PFSK-1 (cell line): ENCODE measurements around the gene TNP2.

ENCODE experiments used
- FOXP2 ChIP-seq: optimal IDR thresholded peaks from 2 replicates; pipeline ENCODE3; 2011; ENCODE audit warnings: borderline replicate concordance, control low read depth, inconsistent platforms; ENCODE audit not compliant: insufficient read depth; ENCODE audit errors: extremely low read length, extremely low read depth
- POLR2AphosphoS5 ChIP-seq: IDR thresholded peaks from 2 replicates; pipeline ENCODE4 v1.6.1; 2012; ENCODE audit warnings: low read depth, mild to moderate bottlenecking, control low read depth, low read length, moderate library complexity
- SIN3A ChIP-seq: IDR thresholded peaks from 2 replicates; pipeline ENCODE4 v1.6.1; 2012; ENCODE audit warnings: mild to moderate bottlenecking, low read length, moderate library complexity, borderline replicate concordance; ENCODE audit not compliant: insufficient read depth
- TAF1 ChIP-seq: IDR thresholded peaks from 2 replicates; pipeline ENCODE4 v1.6.1; 2012; ENCODE audit warnings: low read length, control low read depth, borderline replicate concordance; ENCODE audit not compliant: insufficient read depth
- TF ChIP-seq, protein P1 (sequence below), 2 experiments: IDR thresholded peaks; 2 replicates each; pipeline versions ENCODE4 v1.6.1 to v1.8.0; 2011 to 2012; ENCODE audit warnings: low read depth in 2 of 2, low read length in 2 of 2, control low read depth in 1 of 2, inconsistent platforms in 1 of 2, mild to moderate bottlenecking in 1 of 2, moderate library complexity in 1 of 2; ENCODE audit not compliant: insufficient read depth in 1 of 2

Gene TNP2

DNA sequence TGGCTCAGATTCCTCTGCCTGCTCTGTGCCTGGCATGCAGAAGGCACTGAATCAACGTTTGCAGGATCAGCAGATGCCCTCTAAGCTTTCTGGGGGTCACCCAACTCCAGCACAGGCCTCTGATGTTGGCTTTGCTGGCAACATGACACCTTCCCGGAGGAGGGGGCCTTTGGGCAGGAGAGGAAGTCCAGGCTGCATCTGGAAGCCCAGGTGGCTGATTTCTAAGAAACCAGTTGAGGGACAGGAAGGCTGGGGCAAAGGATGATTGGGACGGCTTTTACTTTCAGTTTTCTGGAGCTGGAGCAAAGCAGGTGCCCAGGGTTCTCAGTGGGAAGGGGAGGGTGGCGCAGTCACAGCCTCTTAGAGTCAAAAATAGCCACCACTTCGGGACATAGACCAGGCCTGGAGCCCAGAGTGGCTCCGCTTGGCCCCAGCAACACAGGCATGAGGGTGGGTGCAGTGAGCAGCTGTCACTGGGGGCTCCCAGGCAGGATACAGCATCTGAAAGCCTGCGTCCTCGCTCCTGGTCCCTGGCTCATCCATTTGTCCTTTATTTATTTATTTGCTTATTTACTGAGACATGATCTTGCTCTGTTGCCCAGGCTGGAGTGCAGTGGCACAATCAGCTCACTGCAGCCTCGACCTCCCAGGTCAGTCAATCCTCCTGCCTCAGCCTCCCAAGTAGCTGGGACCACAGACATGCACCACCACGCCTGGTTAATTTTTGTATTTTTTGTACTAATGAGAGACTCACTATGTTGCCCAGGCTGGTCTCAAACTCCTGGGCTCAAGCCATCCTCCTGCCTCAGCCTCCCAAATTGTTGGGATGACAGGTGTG, 28.3 kb downstream of the TNP2 start:
- TF ChIP-seq, protein P1, sequence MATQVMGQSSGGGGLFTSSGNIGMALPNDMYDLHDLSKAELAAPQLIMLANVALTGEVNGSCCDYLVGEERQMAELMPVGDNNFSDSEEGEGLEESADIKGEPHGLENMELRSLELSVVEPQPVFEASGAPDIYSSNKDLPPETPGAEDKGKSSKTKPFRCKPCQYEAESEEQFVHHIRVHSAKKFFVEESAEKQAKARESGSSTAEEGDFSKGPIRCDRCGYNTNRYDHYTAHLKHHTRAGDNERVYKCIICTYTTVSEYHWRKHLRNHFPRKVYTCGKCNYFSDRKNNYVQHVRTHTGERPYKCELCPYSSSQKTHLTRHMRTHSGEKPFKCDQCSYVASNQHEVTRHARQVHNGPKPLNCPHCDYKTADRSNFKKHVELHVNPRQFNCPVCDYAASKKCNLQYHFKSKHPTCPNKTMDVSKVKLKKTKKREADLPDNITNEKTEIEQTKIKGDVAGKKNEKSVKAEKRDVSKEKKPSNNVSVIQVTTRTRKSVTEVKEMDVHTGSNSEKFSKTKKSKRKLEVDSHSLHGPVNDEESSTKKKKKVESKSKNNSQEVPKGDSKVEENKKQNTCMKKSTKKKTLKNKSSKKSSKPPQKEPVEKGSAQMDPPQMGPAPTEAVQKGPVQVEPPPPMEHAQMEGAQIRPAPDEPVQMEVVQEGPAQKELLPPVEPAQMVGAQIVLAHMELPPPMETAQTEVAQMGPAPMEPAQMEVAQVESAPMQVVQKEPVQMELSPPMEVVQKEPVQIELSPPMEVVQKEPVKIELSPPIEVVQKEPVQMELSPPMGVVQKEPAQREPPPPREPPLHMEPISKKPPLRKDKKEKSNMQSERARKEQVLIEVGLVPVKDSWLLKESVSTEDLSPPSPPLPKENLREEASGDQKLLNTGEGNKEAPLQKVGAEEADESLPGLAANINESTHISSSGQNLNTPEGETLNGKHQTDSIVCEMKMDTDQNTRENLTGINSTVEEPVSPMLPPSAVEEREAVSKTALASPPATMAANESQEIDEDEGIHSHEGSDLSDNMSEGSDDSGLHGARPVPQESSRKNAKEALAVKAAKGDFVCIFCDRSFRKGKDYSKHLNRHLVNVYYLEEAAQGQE (IDR thresholded peaks at IDR 0.05; ENCODE audit: insufficient read depth in 1 of 2, low read depth in 2 of 2, low read length in 2 of 2), result no peak
- TF ChIP-seq FOXP2 (no peak), TAF1 (no peak), SIN3A (no peak), POLR2AphosphoS5 (no peak)

DNA sequence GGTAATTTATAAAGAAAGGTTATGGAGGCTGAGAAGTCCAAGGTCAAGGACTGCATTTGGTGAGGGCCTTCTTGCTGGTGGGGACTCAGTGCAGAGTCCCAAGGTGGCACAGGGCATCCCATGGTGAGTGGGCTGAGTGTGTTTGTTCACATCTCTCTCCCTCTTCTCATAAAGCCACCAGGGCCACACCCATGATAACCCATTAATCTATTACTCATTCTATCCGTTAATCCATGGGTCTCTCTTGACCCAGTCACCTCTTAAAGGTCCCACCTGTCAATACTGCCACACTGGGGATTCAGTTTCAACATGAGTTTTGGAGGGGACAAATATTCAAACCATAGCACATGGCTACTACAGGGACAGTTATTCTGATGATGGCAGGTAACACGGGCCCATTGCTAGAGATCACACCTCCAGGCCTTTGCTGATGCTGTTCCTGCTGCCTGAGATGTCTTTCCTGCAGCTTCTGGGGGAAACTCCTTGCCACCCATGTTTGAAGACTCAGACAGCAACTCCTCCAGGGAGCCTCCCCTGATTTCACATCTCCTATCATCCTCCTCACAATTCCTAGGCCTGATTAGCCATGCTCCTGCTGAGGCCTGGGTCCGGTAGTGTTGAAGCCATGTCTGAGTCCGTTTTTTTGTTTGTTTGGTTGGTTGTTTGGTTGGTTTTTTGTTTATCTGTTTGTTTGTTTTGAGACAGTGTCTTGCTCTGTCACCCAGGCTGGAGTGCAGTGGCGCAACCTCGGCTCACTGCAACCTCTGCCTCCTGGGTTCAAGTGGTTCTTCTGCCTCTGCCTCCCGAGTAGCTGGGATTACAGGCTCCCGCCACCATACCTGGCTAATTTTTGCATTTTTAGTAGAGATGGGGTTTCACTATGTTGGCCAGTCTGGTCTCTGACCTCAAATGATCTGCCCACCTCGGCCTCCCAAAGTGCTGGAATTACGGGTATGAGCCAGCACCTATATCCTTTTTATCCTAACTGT, 29.2 kb downstream of the TNP2 start:
- TF ChIP-seq, protein P1 (IDR thresholded peaks at IDR 0.05; ENCODE audit: insufficient read depth in 1 of 2, low read depth in 2 of 2, low read length in 2 of 2), result no peak
- TF ChIP-seq TAF1, result no peak
- no peak for TF ChIP-seq FOXP2
- no peak for TF ChIP-seq POLR2AphosphoS5
- no peak for TF ChIP-seq SIN3A

DNA sequence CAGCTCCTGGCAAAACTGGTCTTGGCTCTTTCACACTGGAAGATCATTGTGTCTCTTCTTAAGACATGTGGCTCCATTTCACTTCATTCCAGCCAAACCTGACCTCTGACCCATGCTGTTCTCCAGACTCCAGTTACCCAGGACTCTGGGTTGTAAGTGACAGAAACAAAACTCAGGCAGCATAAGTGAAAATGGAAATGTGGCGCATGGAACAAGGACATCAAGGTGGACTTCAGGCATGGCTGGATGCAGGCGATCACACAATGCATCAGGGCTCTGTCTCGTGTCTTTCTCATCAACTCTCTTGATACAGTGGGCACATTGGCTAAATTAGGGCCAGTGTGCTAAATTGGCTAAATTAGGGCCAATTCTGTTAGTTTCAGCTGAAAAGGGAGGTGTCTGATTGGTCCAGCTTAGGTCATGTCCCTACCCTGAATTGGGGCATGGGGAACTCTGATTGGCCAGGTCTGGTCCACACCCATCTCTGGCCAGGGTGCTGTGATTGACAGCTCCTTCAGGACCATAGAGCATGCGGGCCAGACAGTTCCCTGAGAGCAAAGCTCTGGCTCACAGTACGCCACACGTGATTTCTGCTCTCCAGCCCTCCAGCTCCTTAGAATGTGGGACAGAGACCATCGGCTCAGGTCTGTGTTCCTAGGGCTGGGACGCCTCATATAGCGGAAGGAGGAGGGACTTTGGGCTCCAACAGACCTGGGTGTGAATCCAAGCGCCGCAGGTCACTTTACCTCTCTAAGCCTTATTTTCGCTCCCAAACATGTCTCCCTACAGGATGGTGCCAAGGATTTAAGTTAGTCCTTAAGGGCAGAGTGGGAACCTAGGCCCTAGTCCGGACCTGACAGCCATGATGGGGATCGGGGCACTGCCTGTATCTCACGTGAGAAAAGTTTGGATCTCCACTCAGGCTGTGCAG, 30.6 kb downstream of the TNP2 start:
- TF ChIP-seq SIN3A, result no peak
- TF ChIP-seq, protein P1 (IDR thresholded peaks at IDR 0.05; ENCODE audit: insufficient read depth in 1 of 2, low read depth in 2 of 2, low read length in 2 of 2), result no peak
- no peak for TF ChIP-seq TAF1
- no peak for TF ChIP-seq POLR2AphosphoS5
- TF ChIP-seq FOXP2, result no peak

DNA sequence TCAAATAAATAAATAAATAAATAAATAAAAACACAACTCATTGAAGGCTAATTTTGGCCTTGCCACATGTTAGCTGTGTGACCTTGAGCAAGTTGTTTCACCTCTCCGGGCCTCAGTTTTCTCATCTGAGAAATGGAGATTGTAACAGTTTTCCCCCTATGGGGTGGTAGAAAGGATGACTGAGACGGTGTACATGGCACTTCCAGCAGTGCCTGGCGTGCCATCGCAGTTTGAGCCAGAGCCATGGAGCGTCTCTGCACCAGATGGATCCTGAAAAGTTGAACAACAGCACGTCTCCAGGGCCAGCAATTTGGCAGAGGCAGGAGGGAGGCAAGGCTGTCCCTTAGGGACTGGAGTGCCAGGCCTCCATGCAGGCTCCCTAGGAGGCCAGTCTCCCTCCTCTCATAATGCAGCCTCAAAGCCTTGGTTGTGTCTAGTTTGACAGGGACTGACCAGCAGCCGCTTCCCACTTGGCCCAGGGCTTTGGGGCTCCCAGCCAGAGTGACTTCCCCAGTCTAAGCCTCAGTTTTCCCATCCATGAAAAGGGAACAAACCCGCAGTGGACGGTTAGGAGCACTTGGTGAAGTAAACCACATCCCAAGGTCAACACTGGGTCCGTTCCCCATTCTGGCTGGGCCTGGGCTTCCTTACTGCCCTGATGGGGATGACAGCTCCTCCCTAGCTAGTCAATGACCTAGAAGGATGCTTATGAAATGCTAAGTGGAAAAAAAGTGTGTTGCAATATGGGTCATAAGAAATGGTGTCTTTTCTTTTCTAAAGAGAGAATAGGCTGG, 32.5 kb downstream of the TNP2 start:
- TF ChIP-seq FOXP2, result no peak
- no peak for TF ChIP-seq TAF1
- no peak for TF ChIP-seq POLR2AphosphoS5
- TF ChIP-seq SIN3A, result no peak
- TF ChIP-seq, protein P1 (IDR thresholded peaks at IDR 0.05; ENCODE audit: insufficient read depth in 1 of 2, low read depth in 2 of 2, low read length in 2 of 2), result no peak
